Gastroesophageal sphincter (tissue), 4 donors: ENCODE data around the gene TBC1D4. TPM values are rescaled to one million over a fixed set of nuclear protein-coding genes. Genes with fewer than 3 reads are reported as not detected.

Experiments
- ATAC-seq: fragments of 150-250 bp; one replicate; pipeline ENCODE4 v1.9.1; 2016; ENCODE audit warnings: mild to moderate bottlenecking, moderate library complexity
- H3K27ac ChIP-seq, 4 donors: fragments of 200-600 bp; sonication (generic) in 3 of 4; 1 replicate in 3 of 4; 2 replicates in 1 of 4; pipeline ENCODE4 v1.5.1; 2016 to 2019
- H3K27me3 ChIP-seq: fragments of 200-600 bp; sonication (generic); one replicate; pipeline ENCODE4 v1.5.1; 2019
- H3K36me3 ChIP-seq, 2 donors: fragments of 200-600 bp; sonication (generic); one replicate each; pipeline ENCODE4 v1.5.1; 2019; ENCODE audit warnings: control low read depth in 1 of 2
- H3K4me1 ChIP-seq, 3 donors: fragments of 200-600 bp; sonication (generic); 1 replicate in 2 of 3; 2 replicates in 1 of 3; pipeline ENCODE4 v1.5.1; 2016 to 2019; ENCODE audit warnings: control low read depth in 2 of 3
- H3K4me3 ChIP-seq, 2 donors: fragments of 200-600 bp; sonication (generic); one replicate each; pipeline ENCODE4 v1.5.1; 2019; ENCODE audit warnings: mild to moderate bottlenecking in 1 of 2, moderate library complexity in 1 of 2
- H3K9me3 ChIP-seq, 3 donors: fragments of 200-600 bp; sonication (generic); one replicate each; pipeline ENCODE4 v1.5.1; 2017 to 2019; ENCODE audit warnings: control low read depth in 2 of 3
- EP300 ChIP-seq: sonication (generic); formaldehyde crosslinking; IDR thresholded peaks from one replicate; pipeline ENCODE4 v1.6.1; 2017; ENCODE audit warnings: antibody characterized with exemption, mild to moderate bottlenecking
- POLR2A ChIP-seq, 2 donors: fragments of 450-650 bp; IDR thresholded peaks; one replicate each; pipeline ENCODE4 v1.6.1; 2017; ENCODE audit warnings: antibody characterized with exemption in 2 of 2, mild to moderate bottlenecking in 2 of 2, moderate library complexity in 1 of 2
- POLR2AphosphoS5 ChIP-seq: sonication (generic); formaldehyde crosslinking; IDR thresholded peaks from one replicate; pipeline ENCODE4 v1.6.1; 2017; ENCODE audit warnings: antibody characterized with exemption
- WGBS, 2 donors: methylation state at CpG; one replicate each; pipeline ENCODE4 v1.1.5; 2018; ENCODE audit warnings: low coverage in 1 of 2; 5-methylcytosine and 5-hydroxymethylcytosine counted together
- total RNA-seq, 4 donors: library from RNA; depleted of rRNA; stranded (reverse); fragments of >200 nt; gene quantifications; one replicate each; pipeline ENCODE4 v1.1.0, GENCODE V29; 2016
- TF ChIP-seq, protein P1 (sequence below), 4 experiments: fragments of 200-600 bp in 2 of 4; fragments of 450-650 bp in 2 of 4; sonication (generic) in 1 of 4; IDR thresholded peaks; one replicate each; pipeline ENCODE4 v1.5.1; 2017 to 2019; ENCODE audit warnings: antibody characterized with exemption in 4 of 4, mild to moderate bottlenecking in 2 of 4, moderate library complexity in 2 of 4

Gene TBC1D4
- total RNA-seq, 4 donors from 2014 or later, result 12.8 to 28.0 (median 22.4) TPM

GRCh38 chr13:75372923-75373841 is 108.8 kb downstream of the TBC1D4 start:
- Histone ChIP-seq H3K36me3 (no peaks in the 10 kb centered on the region), H3K4me1 (peaks cover 0 to 44% (median 7%) of the 10 kb centered on the region in 3 donors), H3K9me3 (no peaks in the 10 kb centered on the region), H3K27me3 (no peaks in the 10 kb centered on the region), H3K27ac (peak overlapping the region; percentile 18 to 67 (median 44)), H3K4me3 (no peak overlapping the region)
- ATAC-seq, result peak; percentile 48
- 29 to 50% methylated on average over 13 of the region's 13 CpGs for WGBS, 2 donors
- TF ChIP-seq POLR2AphosphoS5 (no peak), EP300 (no peak), POLR2A (IDR thresholded peaks at IDR 0.05) (no peak)
- TF ChIP-seq, protein P1, sequence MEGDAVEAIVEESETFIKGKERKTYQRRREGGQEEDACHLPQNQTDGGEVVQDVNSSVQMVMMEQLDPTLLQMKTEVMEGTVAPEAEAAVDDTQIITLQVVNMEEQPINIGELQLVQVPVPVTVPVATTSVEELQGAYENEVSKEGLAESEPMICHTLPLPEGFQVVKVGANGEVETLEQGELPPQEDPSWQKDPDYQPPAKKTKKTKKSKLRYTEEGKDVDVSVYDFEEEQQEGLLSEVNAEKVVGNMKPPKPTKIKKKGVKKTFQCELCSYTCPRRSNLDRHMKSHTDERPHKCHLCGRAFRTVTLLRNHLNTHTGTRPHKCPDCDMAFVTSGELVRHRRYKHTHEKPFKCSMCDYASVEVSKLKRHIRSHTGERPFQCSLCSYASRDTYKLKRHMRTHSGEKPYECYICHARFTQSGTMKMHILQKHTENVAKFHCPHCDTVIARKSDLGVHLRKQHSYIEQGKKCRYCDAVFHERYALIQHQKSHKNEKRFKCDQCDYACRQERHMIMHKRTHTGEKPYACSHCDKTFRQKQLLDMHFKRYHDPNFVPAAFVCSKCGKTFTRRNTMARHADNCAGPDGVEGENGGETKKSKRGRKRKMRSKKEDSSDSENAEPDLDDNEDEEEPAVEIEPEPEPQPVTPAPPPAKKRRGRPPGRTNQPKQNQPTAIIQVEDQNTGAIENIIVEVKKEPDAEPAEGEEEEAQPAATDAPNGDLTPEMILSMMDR (IDR thresholded peaks at IDR 0.05), result no peak

- Histone ChIP-seq H3K27me3 (no peaks in the 10 kb centered on the region), H3K4me3 (no peak overlapping the region), H3K4me1 (peaks cover 0 to 51% (median 7%) of the 10 kb centered on the region in 3 donors), H3K36me3 (no peaks in the 10 kb centered on the region), H3K9me3 (no peaks in the 10 kb centered on the region), H3K27ac (peak overlapping the region in 2 of 4 donors; percentile 41 to 48)
- TF ChIP-seq, protein P1 (IDR thresholded peaks at IDR 0.05), result peak; percentile 75 to 80 (median 78)
- TF ChIP-seq POLR2AphosphoS5, result no peak
- 0% methylated on average over 1 of the region's 1 CpG; no CpG with 5 or more reads in 1 of the 2 donors for whole genome bisulfite sequencing, 2 donors
- ATAC-seq, result peak; percentile 58
These were observed 109.5 kb downstream of the TBC1D4 start for GRCh38 chr13:75372517-75372916.

GRCh38 chr13:75371203-75371602 is 110.8 kb downstream of the TBC1D4 start:
- no peak overlapping the region for H3K27ac ChIP-seq
- H3K36me3 ChIP-seq, result no peaks in the 10 kb centered on the region
- H3K4me3 ChIP-seq, result no peak overlapping the region
- no peaks in the 10 kb centered on the region for H3K9me3 ChIP-seq
- TF ChIP-seq, protein P1 (IDR thresholded peaks at IDR 0.05), result no peak
- no peak for TF ChIP-seq EP300
- no peak for TF ChIP-seq POLR2A (IDR thresholded peaks at IDR 0.05)
- no peak for TF ChIP-seq POLR2AphosphoS5
- H3K27me3 ChIP-seq, result no peaks in the 10 kb centered on the region
- H3K4me1 ChIP-seq, result peaks cover 0 to 64% (median 7%) of the 10 kb centered on the region in 3 donors
- no peak for ATAC-seq

GRCh38 chr13:75370774-75371173 is 111.2 kb downstream of the TBC1D4 start:
- Histone ChIP-seq H3K4me1 (peaks cover 2 to 68% (median 7%) of the 10 kb centered on the region in 3 donors), H3K36me3 (no peaks in the 10 kb centered on the region), H3K27me3 (no peaks in the 10 kb centered on the region), H3K4me3 (no peak overlapping the region), H3K9me3 (no peaks in the 10 kb centered on the region), H3K27ac (no peak overlapping the region)
- no peak for ATAC-seq
- WGBS, 2 donors, result 89 to 100% methylated on average over 1 of the region's 1 CpG
- TF ChIP-seq EP300 (no peak), POLR2A (IDR thresholded peaks at IDR 0.05) (no peak), POLR2AphosphoS5 (no peak)
- TF ChIP-seq, protein P1 (IDR thresholded peaks at IDR 0.05), result no peak

DNA sequence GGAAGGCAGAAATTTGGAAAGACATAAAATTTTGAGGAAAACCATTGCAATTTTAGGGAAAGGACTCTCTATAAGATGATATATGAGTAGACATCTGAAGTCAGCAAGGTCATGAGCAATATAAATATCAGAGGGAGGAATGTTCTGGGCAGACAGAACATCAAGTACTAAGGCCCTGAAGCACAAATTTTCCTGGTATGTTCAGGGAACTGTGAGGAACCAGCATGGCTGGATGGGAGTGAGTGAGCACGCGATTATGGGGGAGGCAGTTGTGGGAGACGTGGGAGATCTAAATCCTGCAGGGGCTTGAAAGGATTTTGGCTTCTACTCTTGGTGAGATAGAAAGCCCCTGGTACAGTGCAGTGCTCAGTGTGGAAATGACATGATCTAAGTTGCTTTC is 112.0 kb downstream of the TBC1D4 start:
- H3K36me3 ChIP-seq, result no peaks in the 10 kb centered on the region
- ATAC-seq, result no peak
- 84 to 86% methylated on average over 3 of the region's 3 CpGs for WGBS, 2 donors
- TF ChIP-seq EP300 (no peak), POLR2AphosphoS5 (no peak), POLR2A (IDR thresholded peaks at IDR 0.05) (no peak)
- TF ChIP-seq, protein P1 (IDR thresholded peaks at IDR 0.05), result no peak
- H3K27ac ChIP-seq, result no peak overlapping the region
- H3K27me3 ChIP-seq, result no peaks in the 10 kb centered on the region
- H3K4me1 ChIP-seq, result peaks cover 6 to 74% (median 7%) of the 10 kb centered on the region in 3 donors
- no peaks in the 10 kb centered on the region for H3K9me3 ChIP-seq
- H3K4me3 ChIP-seq, result no peak overlapping the region
